ENCODE measurements around the gene SEC24D. TPM values are rescaled to one million over a fixed set of nuclear protein-coding genes. Genes with fewer than 3 reads are reported as not detected.
"Not testable (repeated sequence)": the region's sequence is repeated elsewhere in the genome, so short reads cannot be mapped to it uniquely, and the experiment has no call there.

Gene SEC24D
- total RNA-seq (2021; fragmentation: NEBNext Ultra II Directional; extraction: Animal tissue kit (Norgen Biotek cat#: 25700)): 100 to 1,000 TPM; 164 to 198 (median 183) TPM
- long read RNA-seq, full-length matches to known transcripts: 49 of 126 reads
- long read RNA-seq, partial matches to known transcripts: 39 of 126 reads
- long read RNA-seq, other reads (novel, unspliced or antisense): 38 of 126 reads

- H3K27ac Mint-ChIP-seq: peak within 1 kb of the TSS; percentile 99
- DNase-seq: peak; percentile 84
- H3K9me3 Mint-ChIP-seq: no peaks in the 10 kb centered on the region
- peak within 1 kb of the TSS; percentile 98 for H3K4me3 Mint-ChIP-seq
- peaks cover 10% of the 10 kb centered on the region for H3K27me3 Mint-ChIP-seq (ENCODE audit: insufficient read depth)
- TF ChIP-seq CTCF (IDR thresholded peaks at IDR 0.05): no peak
- peaks cover 45% of the 10 kb centered on the region for H3K36me3 Mint-ChIP-seq (ENCODE audit: low read depth)
- H3K4me1 Mint-ChIP-seq (ENCODE audit: low read depth): peaks cover 44% of the 10 kb centered on the region
Observed at GRCh38 chr4:118835571-118836300, at the start of gene SEC24D. SEC24D (minus strand) TSS chr4:118836126; CDS start chr4:118833696, 2,430 bp downstream.

GRCh38 chr4:118884716-118885115 is 48.8 kb upstream of the SEC24D start:
- DNase-seq: no peak
- no peak overlapping the region for H3K4me3 Mint-ChIP-seq
- H3K27ac Mint-ChIP-seq: no peak overlapping the region
- no peaks in the 10 kb centered on the region for H3K36me3 Mint-ChIP-seq (ENCODE audit: low read depth)
- TF ChIP-seq CTCF (IDR thresholded peaks at IDR 0.05): no peak
- H3K9me3 Mint-ChIP-seq: no peaks in the 10 kb centered on the region
- H3K27me3 Mint-ChIP-seq (ENCODE audit: insufficient read depth): peaks cover 7% of the 10 kb centered on the region
- peaks cover 18% of the 10 kb centered on the region for H3K4me1 Mint-ChIP-seq (ENCODE audit: low read depth)

GRCh38 chr4:118883861-118884260 is 47.9 kb upstream of the SEC24D start:
- Mint-ChIP-seq H3K4me1 (ENCODE audit: low read depth) (peaks cover 10% of the 10 kb centered on the region), H3K9me3 (peaks cover 1% of the 10 kb centered on the region), H3K4me3 (no peak overlapping the region), H3K27ac (no peak overlapping the region), H3K27me3 (ENCODE audit: insufficient read depth) (peaks cover 8% of the 10 kb centered on the region), H3K36me3 (ENCODE audit: low read depth) (no peaks in the 10 kb centered on the region)
- peak; percentile 65 for TF ChIP-seq CTCF (IDR thresholded peaks at IDR 0.05)
- DNase-seq: no peak

- DNase-seq: no peak
- Mint-ChIP-seq H3K4me1 (ENCODE audit: low read depth) (no peaks in the 10 kb centered on the region), H3K9me3 (peaks cover 6% of the 10 kb centered on the region), H3K27me3 (ENCODE audit: insufficient read depth) (peaks cover 12% of the 10 kb centered on the region), H3K27ac (no peak overlapping the region), H3K36me3 (ENCODE audit: low read depth) (0 out of 2 replicates have a peak, but pooled peaks cover 9% of the 10 kb centered on the region), H3K4me3 (no peak overlapping the region)
- no peak for TF ChIP-seq CTCF (IDR thresholded peaks at IDR 0.05)
Observed at GRCh38 chr4:118881512-118882146, 45.7 kb upstream of the SEC24D start.

- Mint-ChIP-seq H3K9me3 (peaks cover 6% of the 10 kb centered on the region), H3K4me1 (ENCODE audit: low read depth) (no peaks in the 10 kb centered on the region; the same call in 1 of the 2 replicates), H3K36me3 (ENCODE audit: low read depth) (0 out of 2 replicates have a peak, but pooled peaks cover 9% of the 10 kb centered on the region), H3K27ac (no peak overlapping the region), H3K27me3 (ENCODE audit: insufficient read depth) (peaks cover 14% of the 10 kb centered on the region), H3K4me3 (no peak overlapping the region)
- TF ChIP-seq CTCF (IDR thresholded peaks at IDR 0.05): no peak
- no peak for DNase-seq
Observed at GRCh38 chr4:118879409-118879808, 43.5 kb upstream of the SEC24D start.

GRCh38 chr4:118878507-118878906 is 42.6 kb upstream of the SEC24D start:
- peaks cover 14% of the 10 kb centered on the region for H3K27me3 Mint-ChIP-seq (ENCODE audit: insufficient read depth)
- H3K27ac Mint-ChIP-seq; H3K36me3 Mint-ChIP-seq (ENCODE audit: low read depth); H3K4me3 Mint-ChIP-seq; H3K4me1 Mint-ChIP-seq (ENCODE audit: low read depth); H3K9me3 Mint-ChIP-seq; DNase-seq: not testable (repeated sequence)
